Measurements from ENCODE around the gene EDEM1. TPM values are rescaled to one million over a fixed set of nuclear protein-coding genes. Genes with fewer than 3 reads are reported as not detected.
A peak's percentile ranks its signal among the peaks of the same experiment; 100 is the strongest.

Gene EDEM1
- total RNA-seq, 6 donors from 2014 or later: 84.5 to 307 (median 146) TPM

GRCh38 chr3:5248822-5249221, 61.3 kb downstream of the EDEM1 start:
- Histone ChIP-seq H3K4me1 (no peaks in the 10 kb centered on the region), H3K27ac (no peak overlapping the region), H3K9me3 (no peaks in the 10 kb centered on the region), H3K27me3 (no peaks in the 10 kb centered on the region), H3K36me3 (no peaks in the 10 kb centered on the region), H3K4me3 (no peak overlapping the region)
- TF ChIP-seq POLR2AphosphoS5 (IDR thresholded peaks at IDR 0.05) (no peak), EP300 (IDR thresholded peaks at IDR 0.05) (no peak), CTCF (IDR thresholded peaks at IDR 0.05) (no peak), POLR2A (IDR thresholded peaks at IDR 0.05) (no peak)
- DNase-seq: no peak
- ATAC-seq (ENCODE audit: low FRiP score in 2 of 2): no peak
- 81 to 86% methylated on average over 3 of the region's 3 CpGs for WGBS, 2 donors

GRCh38 chr3:5250467-5251195, 63.1 kb downstream of the EDEM1 start:
- DNase-seq (no peak), ATAC-seq (ENCODE audit: low FRiP score in 2 of 2) (peak in 1 of 2 donors; percentile 63)
- Histone ChIP-seq H3K4me1 (no peaks in the 10 kb centered on the region), H3K27ac (no peak overlapping the region), H3K9me3 (no peaks in the 10 kb centered on the region), H3K27me3 (no peaks in the 10 kb centered on the region), H3K36me3 (no peaks in the 10 kb centered on the region), H3K4me3 (peak overlapping the region in 3 of 4 donors; percentile 25 to 34 (median 25))
- TF ChIP-seq EP300 (IDR thresholded peaks at IDR 0.05): no peak
- no peak for TF ChIP-seq POLR2AphosphoS5 (IDR thresholded peaks at IDR 0.05)
- 41 to 47% methylated on average over 9 of the region's 9 CpGs for whole genome bisulfite sequencing, 2 donors

GRCh38 chr3:5251196-5251583, 63.7 kb downstream of the EDEM1 start:
- Histone ChIP-seq H3K9me3 (no peaks in the 10 kb centered on the region), H3K4me3 (peak overlapping the region in 3 of 4 donors; percentile 25 to 34 (median 25)), H3K27me3 (no peaks in the 10 kb centered on the region), H3K36me3 (no peaks in the 10 kb centered on the region), H3K4me1 (no peaks in the 10 kb centered on the region), H3K27ac (no peak overlapping the region)
- 50 to 58% methylated on average over 6 of the region's 6 CpGs for WGBS, 2 donors
- DNase-seq (no peak), ATAC-seq (ENCODE audit: low FRiP score in 2 of 2) (peak; percentile 12 to 52)
- TF ChIP-seq CTCF (IDR thresholded peaks at IDR 0.05) (no peak), POLR2AphosphoS5 (IDR thresholded peaks at IDR 0.05) (no peak), POLR2A (IDR thresholded peaks at IDR 0.05) (no peak)

GRCh38 chr3:5252131-5252530, 64.6 kb downstream of the EDEM1 start:
- DNase-seq: no peak
- Histone ChIP-seq H3K4me1 (no peaks in the 10 kb centered on the region), H3K9me3 (no peaks in the 10 kb centered on the region), H3K27me3 (no peaks in the 10 kb centered on the region), H3K4me3 (no peak overlapping the region), H3K27ac (no peak overlapping the region), H3K36me3 (no peaks in the 10 kb centered on the region)
- WGBS, 2 donors: 89 to 93% methylated on average over 3 of the region's 3 CpGs
- TF ChIP-seq POLR2A (IDR thresholded peaks at IDR 0.05) (no peak), CTCF (IDR thresholded peaks at IDR 0.05) (no peak), EP300 (IDR thresholded peaks at IDR 0.05) (no peak), POLR2AphosphoS5 (IDR thresholded peaks at IDR 0.05) (no peak)
- no peak for ATAC-seq (ENCODE audit: low FRiP score in 2 of 2)

- no peaks in the 10 kb centered on the region for H3K9me3 ChIP-seq
- H3K4me1 ChIP-seq: no peaks in the 10 kb centered on the region
- DNase-seq: no peak
- no peak for ATAC-seq (ENCODE audit: low FRiP score in 2 of 2)
- no peak overlapping the region for H3K27ac ChIP-seq
- H3K36me3 ChIP-seq: no peaks in the 10 kb centered on the region
- 86% methylated on average over 12 of the region's 12 CpGs for WGBS, 2 donors
- no peak for TF ChIP-seq EP300 (IDR thresholded peaks at IDR 0.05)
- no peak for TF ChIP-seq POLR2AphosphoS5 (IDR thresholded peaks at IDR 0.05)
- TF ChIP-seq POLR2A (IDR thresholded peaks at IDR 0.05): no peak
- no peak for TF ChIP-seq CTCF (IDR thresholded peaks at IDR 0.05)
- no peak overlapping the region for H3K4me3 ChIP-seq
- no peaks in the 10 kb centered on the region for H3K27me3 ChIP-seq
These were observed 67.0 kb downstream of the EDEM1 start for GRCh38 chr3:5254281-5255048.
